SK-N-SH (cell line): Measurements from ENCODE around the gene TDRD12. TPM values are rescaled to one million over a fixed set of nuclear protein-coding genes. Genes with fewer than 3 reads are reported as not detected.

Source experiments
- CTCF ChIA-PET: fragments of 300-600, 350-600 bp; formaldehyde crosslinking; extraction: SDS; loops from one replicate; lab custom pipeline; 2021; lab: Yijun Ruan, JAX
- POLR2A ChIA-PET: fragments of 350-600 bp; sonication (Branson Sonifier 250); formaldehyde crosslinking; extraction: SDS; loops from one replicate; lab custom pipeline; 2020; ENCODE audit warnings: antibody characterized with exemption, inconsistent platforms; lab: Yijun Ruan, JAX
- DNase-seq: peaks from one replicate; pipeline ENCODE4 v3.0.0; 2012
- H2AFZ ChIP-seq: fragments of 200-600 bp; sonication (generic); 2 replicates; pipeline ENCODE4 v1.8.1; 2016; ENCODE audit warnings: antibody characterized with exemption, mild to moderate bottlenecking, low read depth
- H3F3A ChIP-seq: fragments of 200-600 bp; sonication (generic); replicated peaks from 2 replicates; pipeline ENCODE3; 2016; ENCODE audit warnings: antibody characterized with exemption, mild to moderate bottlenecking; ENCODE audit not compliant: insufficient read depth
- H3K27ac ChIP-seq, 2 experiments: fragments of 200-500 bp in 1 of 2; fragments of 200-600 bp in 1 of 2; sonication (Bioruptor generic) in 1 of 2; sonication (generic), shearing (Covaris generic) in 1 of 2; 2 replicates each; pipeline versions ENCODE4 v1.5.1 to v1.6.1; 2014 to 2016; ENCODE audit warnings: low read depth in 2 of 2, inconsistent platforms in 1 of 2, low read length in 1 of 2, mild to moderate bottlenecking in 1 of 2, mixed read lengths in 1 of 2
- H3K27me3 ChIP-seq: fragments of 200-600 bp; sonication (generic), shearing (Covaris generic); 2 replicates; pipeline ENCODE4 v1.6.1; 2016; ENCODE audit warnings: mixed run types; ENCODE audit not compliant: insufficient read depth
- H3K36me3 ChIP-seq, 2 experiments: fragments of 200-500 bp in 1 of 2; fragments of 200-600 bp in 1 of 2; sonication (Bioruptor generic) in 1 of 2; sonication (generic) in 1 of 2; replicated peaks in 1 of 2; 2 replicates each; pipeline versions ENCODE3 to v1.5.1; 2014 to 2016; ENCODE audit warnings: low read length in 1 of 2, mild to moderate bottlenecking in 1 of 2; ENCODE audit not compliant: insufficient read depth in 2 of 2, control insufficient read depth in 1 of 2
- H3K4me1 ChIP-seq, 2 experiments: fragments of 200-500 bp in 1 of 2; fragments of 200-600 bp in 1 of 2; sonication (Bioruptor generic) in 1 of 2; sonication (generic), shearing (Covaris generic) in 1 of 2; 2 replicates each; pipeline versions ENCODE4 v1.5.1 to v1.6.1; 2014 to 2016; ENCODE audit warnings: low read depth in 1 of 2, low read length in 1 of 2, mixed run types in 1 of 2; ENCODE audit not compliant: insufficient read depth in 2 of 2, control insufficient read depth in 1 of 2
- H3K4me2 ChIP-seq: fragments of 200-600 bp; sonication (generic), shearing (Covaris generic); 2 replicates; pipeline ENCODE4 v1.6.1; 2017; ENCODE audit warnings: mixed run types
- H3K4me3 ChIP-seq, 2 experiments: fragments of 200-500 bp in 1 of 2; fragments of 200-600 bp in 1 of 2; sonication (Bioruptor generic) in 1 of 2; sonication (generic), shearing (Covaris generic) in 1 of 2; 2 replicates each; pipeline versions ENCODE4 v1.5.1 to v1.8.1; 2014 to 2016; ENCODE audit warnings: low read depth in 2 of 2, inconsistent platforms in 1 of 2, low read length in 1 of 2, mild to moderate bottlenecking in 1 of 2, mixed read lengths in 1 of 2, moderate library complexity in 1 of 2
- H3K79me2 ChIP-seq: fragments of 200-600 bp; sonication (generic); 2 replicates; pipeline ENCODE4 v1.8.1; 2017; ENCODE audit warnings: mild to moderate bottlenecking; ENCODE audit not compliant: insufficient read depth
- H3K9ac ChIP-seq: fragments of 200-600 bp; sonication (generic); 2 replicates; pipeline ENCODE4 v1.6.1; 2017; ENCODE audit warnings: mixed run types
- H3K9me2 ChIP-seq: fragments of 200-600 bp; sonication (generic); 2 replicates; pipeline ENCODE4 v1.6.1; 2017; ENCODE audit warnings: mixed run types
- H3K9me3 ChIP-seq: fragments of 200-600 bp; sonication (generic); 2 replicates; pipeline ENCODE4 v1.6.1; 2017; ENCODE audit warnings: mixed run types, mild to moderate bottlenecking, moderate library complexity
- H4K20me1 ChIP-seq: fragments of 200-600 bp; sonication (generic); 2 replicates; pipeline ENCODE4 v1.6.1; 2017; ENCODE audit warnings: mild to moderate bottlenecking, mixed run types; ENCODE audit not compliant: insufficient read depth
- CHD2 ChIP-seq: fragments of 150-350 bp; IDR thresholded peaks from 2 replicates; pipeline ENCODE4 v1.6.1; 2018; ENCODE audit warnings: low read length; ENCODE audit not compliant: partially characterized antibody
- EP300 ChIP-seq, 2 experiments: IDR thresholded peaks; 2 replicates each; pipeline versions ENCODE4 v1.4.0 to v1.6.1; 2012; ENCODE audit warnings: borderline replicate concordance in 1 of 2, low read depth in 1 of 2, low read length in 1 of 2
- EZH2phosphoT487 ChIP-seq: fragments of 200-600 bp; sonication (generic); IDR thresholded peaks from 2 replicates; pipeline ENCODE4 v1.6.1; 2017; ENCODE audit warnings: low read depth, mixed run types, mild to moderate bottlenecking, antibody characterized with exemption, moderate library complexity, borderline replicate concordance
- FOSL2 ChIP-seq: IDR thresholded peaks from 2 replicates; pipeline ENCODE4 v1.4.0; 2012; ENCODE audit warnings: low read depth, mild to moderate bottlenecking, moderate library complexity, borderline replicate concordance
- GABPA ChIP-seq: IDR thresholded peaks from 2 replicates; pipeline ENCODE4 v1.4.0; 2012; ENCODE audit warnings: low read depth, mild to moderate bottlenecking
- MEF2A ChIP-seq: IDR thresholded peaks from 2 replicates; pipeline ENCODE4 v1.4.0; 2012; ENCODE audit warnings: low read depth, borderline replicate concordance
- MXI1 ChIP-seq: IDR thresholded peaks from 2 replicates; pipeline ENCODE4 v1.6.1; 2012; ENCODE audit warnings: mild to moderate bottlenecking, low read depth, low read length, improper control_type of control experiment
- NFIC ChIP-seq: IDR thresholded peaks from 2 replicates; pipeline ENCODE4 v1.4.0; 2012; ENCODE audit warnings: borderline replicate concordance
- NRF1 ChIP-seq: IDR thresholded peaks from 2 replicates; pipeline ENCODE4 v1.6.1; 2012; ENCODE audit warnings: low read depth, mild to moderate bottlenecking, low read length
- RCOR1 ChIP-seq: fragments of 150-350 bp; IDR thresholded peaks from 2 replicates; pipeline ENCODE4 v1.6.1; 2017; ENCODE audit warnings: antibody characterized with exemption, low read length
- RFX5 ChIP-seq: IDR thresholded peaks from 2 replicates; pipeline ENCODE4 v1.6.1; 2012; ENCODE audit warnings: mild to moderate bottlenecking, improper control_type of control experiment, low read length
- RXRA ChIP-seq: IDR thresholded peaks from 2 replicates; pipeline ENCODE4 v1.4.0; 2012; ENCODE audit warnings: low read depth, mild to moderate bottlenecking, borderline replicate concordance
- SIN3A ChIP-seq: IDR thresholded peaks from 2 replicates; pipeline ENCODE4 v1.6.1; 2012; ENCODE audit warnings: low read depth, mild to moderate bottlenecking, low read length, moderate library complexity, borderline replicate concordance
- SMC3 ChIP-seq: IDR thresholded peaks from 2 replicates; pipeline ENCODE4 v1.6.1; 2012; ENCODE audit warnings: low read depth, low read length, improper control_type of control experiment
- TCF12 ChIP-seq: IDR thresholded peaks from 2 replicates; pipeline ENCODE4 v1.4.0; 2012
- TEAD4 ChIP-seq: IDR thresholded peaks from 2 replicates; pipeline ENCODE4 v1.4.0; 2012; ENCODE audit warnings: mild to moderate bottlenecking, borderline replicate concordance; ENCODE audit not compliant: insufficient read depth
- WGBS: methylation state at CpG from one replicate; pipeline ENCODE4 v1.1.6; 2017; ENCODE audit warnings: low lambda C conversion rate; 5-methylcytosine and 5-hydroxymethylcytosine counted together
- polyA plus RNA-seq, 3 experiments: library from polyadenylated mRNA; depleted of rRNA; stranded (reverse); fragments of >200 nt; gene quantifications; 2 replicates each; pipeline ENCODE4 v1.2.3, GENCODE V29; 2012
- TF ChIP-seq, protein P1 (sequence below): fragments of 150-350 bp; IDR thresholded peaks from 2 replicates; pipeline ENCODE4 v1.6.1; 2016; ENCODE audit warnings: mild to moderate bottlenecking, low read depth, low read length
- TF ChIP-seq, protein P2 (sequence below): IDR thresholded peaks from 2 replicates; pipeline ENCODE4 v1.4.0; 2012; ENCODE audit warnings: low read depth, borderline replicate concordance
- TF ChIP-seq, protein P3 (sequence below): IDR thresholded peaks from 2 replicates; pipeline ENCODE4 v1.4.0; 2012; ENCODE audit warnings: low read depth, borderline replicate concordance
- TF ChIP-seq, protein P4 (sequence below): IDR thresholded peaks from 2 replicates; pipeline ENCODE4 v1.6.1; 2012; ENCODE audit warnings: mild to moderate bottlenecking, low read depth, low read length, moderate library complexity

Gene TDRD12
- polyA plus RNA-seq, 1 of the 3 experiments (the other 2 are of a cell fraction): 0.05 TPM

DNA sequence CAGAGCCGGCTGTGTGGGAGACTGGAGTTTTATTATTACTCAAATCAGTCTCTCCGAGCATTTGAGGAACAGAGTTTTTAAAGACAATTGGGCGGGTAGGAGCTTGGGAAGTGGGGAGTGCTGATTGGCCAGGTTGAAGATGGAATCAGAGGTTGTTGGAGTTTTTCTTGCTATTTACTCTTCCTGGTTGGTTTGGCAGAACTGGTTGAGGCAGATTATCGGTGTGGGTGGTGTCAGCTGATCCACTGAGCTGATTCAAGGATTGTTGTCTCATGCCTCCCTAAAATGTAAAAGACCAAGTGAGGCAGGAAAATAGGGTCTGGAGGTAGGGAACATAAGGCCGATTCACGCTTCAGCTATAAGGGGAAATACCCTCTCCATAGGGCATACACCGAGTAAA, 1.3 kb upstream of the TDRD12 start (continued):
- TF ChIP-seq TCF12: no peak
- TF ChIP-seq NRF1: no peak
- TF ChIP-seq RXRA: no peak
- no peak for TF ChIP-seq SIN3A
- no peak for TF ChIP-seq MXI1

DNA sequence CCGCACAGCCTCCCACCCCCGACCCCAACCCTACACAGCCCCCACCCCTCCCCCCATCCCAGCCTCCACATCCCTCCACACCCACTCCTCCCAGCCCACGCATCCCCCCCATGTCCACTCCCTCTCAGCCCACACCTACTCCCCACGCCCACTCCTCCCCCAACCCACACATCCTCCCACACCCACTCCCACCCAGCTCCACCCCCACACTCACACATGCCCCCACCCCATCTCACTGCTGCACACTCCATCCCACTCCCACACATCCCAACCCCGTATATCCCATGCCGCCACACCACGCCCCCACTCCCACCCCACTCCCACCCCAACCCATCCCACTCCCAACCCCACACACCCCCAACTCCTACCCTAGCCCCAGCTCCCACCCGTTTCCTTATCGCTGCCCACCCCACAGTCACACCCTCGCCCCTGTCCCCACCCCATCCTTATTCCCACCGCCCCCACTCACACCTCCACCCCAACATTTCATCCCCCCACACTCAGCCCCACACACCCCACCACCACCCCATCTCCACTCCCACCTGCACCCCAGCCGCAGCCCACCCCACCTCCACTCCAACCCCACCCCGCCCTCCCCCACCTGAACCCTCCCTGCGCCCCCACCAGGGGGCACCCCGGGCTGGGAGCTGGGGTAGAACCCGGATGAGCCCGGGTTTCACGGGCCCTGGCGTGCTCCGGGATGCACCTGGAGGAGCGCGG, 809 bp downstream of the TDRD12 start:
- Histone ChIP-seq H3K9ac (no peak overlapping the region), H3K4me3 (no peak overlapping the region), H2AFZ (no peak overlapping the region), H3K27ac (no peak overlapping the region), H3F3A (peaks cover 2% of the 10 kb centered on the region), H3K9me2 (no peaks in the 10 kb centered on the region), H3K79me2 (no peaks in the 10 kb centered on the region), H3K27me3 (no peaks in the 10 kb centered on the region), H3K9me3 (no peaks in the 10 kb centered on the region), H3K4me1 (no peaks in the 10 kb centered on the region), H3K36me3 (no peaks in the 10 kb centered on the region), H4K20me1 (no peaks in the 10 kb centered on the region), H3K4me2 (no peak overlapping the region)
- TF ChIP-seq, protein P1, sequence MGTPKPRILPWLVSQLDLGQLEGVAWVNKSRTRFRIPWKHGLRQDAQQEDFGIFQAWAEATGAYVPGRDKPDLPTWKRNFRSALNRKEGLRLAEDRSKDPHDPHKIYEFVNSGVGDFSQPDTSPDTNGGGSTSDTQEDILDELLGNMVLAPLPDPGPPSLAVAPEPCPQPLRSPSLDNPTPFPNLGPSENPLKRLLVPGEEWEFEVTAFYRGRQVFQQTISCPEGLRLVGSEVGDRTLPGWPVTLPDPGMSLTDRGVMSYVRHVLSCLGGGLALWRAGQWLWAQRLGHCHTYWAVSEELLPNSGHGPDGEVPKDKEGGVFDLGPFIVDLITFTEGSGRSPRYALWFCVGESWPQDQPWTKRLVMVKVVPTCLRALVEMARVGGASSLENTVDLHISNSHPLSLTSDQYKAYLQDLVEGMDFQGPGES: no peak
- TF ChIP-seq CHD2: no peak
- TF ChIP-seq, protein P2, sequence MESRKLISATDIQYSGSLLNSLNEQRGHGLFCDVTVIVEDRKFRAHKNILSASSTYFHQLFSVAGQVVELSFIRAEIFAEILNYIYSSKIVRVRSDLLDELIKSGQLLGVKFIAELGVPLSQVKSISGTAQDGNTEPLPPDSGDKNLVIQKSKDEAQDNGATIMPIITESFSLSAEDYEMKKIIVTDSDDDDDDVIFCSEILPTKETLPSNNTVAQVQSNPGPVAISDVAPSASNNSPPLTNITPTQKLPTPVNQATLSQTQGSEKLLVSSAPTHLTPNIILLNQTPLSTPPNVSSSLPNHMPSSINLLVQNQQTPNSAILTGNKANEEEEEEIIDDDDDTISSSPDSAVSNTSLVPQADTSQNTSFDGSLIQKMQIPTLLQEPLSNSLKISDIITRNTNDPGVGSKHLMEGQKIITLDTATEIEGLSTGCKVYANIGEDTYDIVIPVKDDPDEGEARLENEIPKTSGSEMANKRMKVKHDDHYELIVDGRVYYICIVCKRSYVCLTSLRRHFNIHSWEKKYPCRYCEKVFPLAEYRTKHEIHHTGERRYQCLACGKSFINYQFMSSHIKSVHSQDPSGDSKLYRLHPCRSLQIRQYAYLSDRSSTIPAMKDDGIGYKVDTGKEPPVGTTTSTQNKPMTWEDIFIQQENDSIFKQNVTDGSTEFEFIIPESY: no peak
- TF ChIP-seq SMC3: no peak
- no peak for TF ChIP-seq EP300 (IDR thresholded peaks at IDR 0.05; ENCODE audit: borderline replicate concordance in 1 of 2, low read depth in 1 of 2, low read length in 1 of 2)
- TF ChIP-seq FOSL2: no peak
- no peak for TF ChIP-seq TCF12
- no peak for TF ChIP-seq GABPA
- TF ChIP-seq SIN3A: no peak
- TF ChIP-seq, protein P3, sequence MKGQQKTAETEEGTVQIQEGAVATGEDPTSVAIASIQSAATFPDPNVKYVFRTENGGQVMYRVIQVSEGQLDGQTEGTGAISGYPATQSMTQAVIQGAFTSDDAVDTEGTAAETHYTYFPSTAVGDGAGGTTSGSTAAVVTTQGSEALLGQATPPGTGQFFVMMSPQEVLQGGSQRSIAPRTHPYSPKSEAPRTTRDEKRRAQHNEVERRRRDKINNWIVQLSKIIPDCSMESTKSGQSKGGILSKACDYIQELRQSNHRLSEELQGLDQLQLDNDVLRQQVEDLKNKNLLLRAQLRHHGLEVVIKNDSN: no peak
- TF ChIP-seq, protein P4, sequence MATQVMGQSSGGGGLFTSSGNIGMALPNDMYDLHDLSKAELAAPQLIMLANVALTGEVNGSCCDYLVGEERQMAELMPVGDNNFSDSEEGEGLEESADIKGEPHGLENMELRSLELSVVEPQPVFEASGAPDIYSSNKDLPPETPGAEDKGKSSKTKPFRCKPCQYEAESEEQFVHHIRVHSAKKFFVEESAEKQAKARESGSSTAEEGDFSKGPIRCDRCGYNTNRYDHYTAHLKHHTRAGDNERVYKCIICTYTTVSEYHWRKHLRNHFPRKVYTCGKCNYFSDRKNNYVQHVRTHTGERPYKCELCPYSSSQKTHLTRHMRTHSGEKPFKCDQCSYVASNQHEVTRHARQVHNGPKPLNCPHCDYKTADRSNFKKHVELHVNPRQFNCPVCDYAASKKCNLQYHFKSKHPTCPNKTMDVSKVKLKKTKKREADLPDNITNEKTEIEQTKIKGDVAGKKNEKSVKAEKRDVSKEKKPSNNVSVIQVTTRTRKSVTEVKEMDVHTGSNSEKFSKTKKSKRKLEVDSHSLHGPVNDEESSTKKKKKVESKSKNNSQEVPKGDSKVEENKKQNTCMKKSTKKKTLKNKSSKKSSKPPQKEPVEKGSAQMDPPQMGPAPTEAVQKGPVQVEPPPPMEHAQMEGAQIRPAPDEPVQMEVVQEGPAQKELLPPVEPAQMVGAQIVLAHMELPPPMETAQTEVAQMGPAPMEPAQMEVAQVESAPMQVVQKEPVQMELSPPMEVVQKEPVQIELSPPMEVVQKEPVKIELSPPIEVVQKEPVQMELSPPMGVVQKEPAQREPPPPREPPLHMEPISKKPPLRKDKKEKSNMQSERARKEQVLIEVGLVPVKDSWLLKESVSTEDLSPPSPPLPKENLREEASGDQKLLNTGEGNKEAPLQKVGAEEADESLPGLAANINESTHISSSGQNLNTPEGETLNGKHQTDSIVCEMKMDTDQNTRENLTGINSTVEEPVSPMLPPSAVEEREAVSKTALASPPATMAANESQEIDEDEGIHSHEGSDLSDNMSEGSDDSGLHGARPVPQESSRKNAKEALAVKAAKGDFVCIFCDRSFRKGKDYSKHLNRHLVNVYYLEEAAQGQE: no peak
- TF ChIP-seq RCOR1: no peak
- TF ChIP-seq RFX5: no peak
- TF ChIP-seq NFIC: no peak
- no peak for TF ChIP-seq EZH2phosphoT487
- TF ChIP-seq MEF2A: no peak
- no peak for TF ChIP-seq TEAD4
- CTCF ChIA-PET: no interaction called here
- POLR2A ChIA-PET: no interaction called here
- WGBS: 90% methylated on average over 19 of the region's 22 CpGs
- DNase-seq: peak; percentile 44
